ENCODE measurements around the gene ANAPC1. TPM values are rescaled to one million over a fixed set of nuclear protein-coding genes. Genes with fewer than 3 reads are reported as not detected.
"Not testable (repeated sequence)": the region's sequence is repeated elsewhere in the genome, so short reads cannot be mapped to it uniquely, and the experiment has no call there.

ANAPC1 gene
- total RNA-seq, 1 donor from 2014 or later: 77.4 TPM

DNA sequence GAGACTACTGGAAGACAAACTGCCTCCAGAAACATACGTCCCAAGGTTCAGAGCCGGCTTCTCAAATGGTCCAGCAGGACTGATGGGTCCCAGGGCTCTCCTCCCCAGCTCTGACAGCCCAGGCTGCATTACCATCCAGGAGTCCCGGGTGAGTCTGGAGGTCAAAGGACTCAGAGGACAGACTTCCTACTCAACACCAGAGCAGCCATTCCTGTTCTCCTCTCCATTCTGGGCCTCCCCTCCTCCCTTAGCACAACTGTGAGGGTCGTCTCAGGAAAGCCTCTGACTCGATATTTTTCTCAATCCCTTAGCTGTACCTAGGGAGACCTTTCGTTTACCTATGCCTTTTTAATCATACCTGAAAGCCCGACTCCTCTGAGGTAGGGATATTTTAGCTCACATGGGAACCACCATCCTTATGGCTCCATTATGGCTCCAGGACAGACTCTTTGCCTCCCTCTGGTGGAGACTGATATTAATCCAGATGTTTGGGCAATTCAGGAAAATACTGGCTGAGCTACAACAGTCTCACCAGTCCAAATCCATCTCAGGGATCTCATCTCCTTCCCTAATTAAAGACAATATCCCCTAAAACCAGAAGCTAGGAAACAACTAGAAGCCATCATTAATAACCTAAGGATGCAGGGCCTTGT, 70.9 kb downstream of the ANAPC1 start:
- not testable (repeated sequence) for DNase-seq (ENCODE audit: low read depth, low spot score)

DNA sequence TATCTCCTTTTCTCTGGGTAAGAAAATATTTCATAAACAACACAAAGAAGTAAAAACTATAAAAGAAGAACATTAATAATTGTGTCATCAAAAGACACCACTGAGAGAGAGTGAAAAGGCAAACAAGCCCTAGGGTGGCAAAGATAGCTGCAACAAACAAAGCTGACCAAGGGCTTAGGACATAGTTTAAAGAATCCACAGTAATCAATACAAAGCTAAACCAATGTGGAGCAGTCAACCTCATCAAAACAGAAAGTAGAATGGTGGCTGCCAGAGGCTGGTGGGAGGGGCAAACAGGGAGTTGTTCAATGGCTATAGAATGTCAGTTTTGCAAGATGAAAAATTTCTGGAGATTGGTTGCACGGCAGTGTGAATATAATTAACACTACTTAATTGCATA, 93.4 kb downstream of the ANAPC1 start:
- not testable (repeated sequence) for DNase-seq (ENCODE audit: low read depth, low spot score)

DNA sequence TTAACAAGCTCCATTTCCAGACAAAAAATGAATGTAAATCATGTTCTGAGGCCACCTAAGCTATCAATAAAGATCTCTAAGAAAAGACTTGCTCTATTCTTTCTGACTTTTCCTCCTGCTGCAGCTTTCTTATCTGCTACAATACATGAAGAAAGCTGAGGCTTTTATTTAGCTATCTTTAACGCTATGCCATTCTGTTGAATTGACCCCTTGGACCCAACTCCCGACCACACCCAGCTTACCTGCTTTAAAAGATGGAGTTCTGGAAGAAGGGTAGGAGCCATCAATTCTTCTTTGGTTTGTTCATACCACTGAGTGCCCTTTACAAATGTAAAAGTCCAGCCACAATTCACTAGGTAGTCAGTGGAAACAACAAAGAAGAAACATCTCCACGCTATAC, 99.9 kb downstream of the ANAPC1 start:
- DNase-seq (ENCODE audit: low read depth, low spot score): not testable (repeated sequence)

DNA sequence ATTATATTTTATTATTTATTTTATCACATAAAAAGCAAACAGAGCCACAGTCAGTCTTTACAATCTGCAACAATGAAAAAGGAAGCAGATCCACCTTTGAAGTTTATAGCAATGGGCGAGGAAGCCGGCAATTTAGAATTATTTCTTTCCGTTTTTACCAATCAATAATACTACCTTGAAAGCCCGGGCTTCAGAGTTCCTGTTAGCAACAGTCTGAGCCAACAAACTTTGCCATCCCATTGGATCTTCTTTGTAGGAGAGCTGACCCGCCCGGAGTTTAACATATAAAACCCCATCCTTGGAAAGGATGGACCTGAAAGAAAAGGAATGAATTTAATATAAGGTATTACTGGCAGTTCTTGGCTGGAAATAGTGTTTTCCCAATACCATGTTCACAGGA, 101.8 kb downstream of the ANAPC1 start:
- not testable (repeated sequence) for DNase-seq (ENCODE audit: low read depth, low spot score)

DNA sequence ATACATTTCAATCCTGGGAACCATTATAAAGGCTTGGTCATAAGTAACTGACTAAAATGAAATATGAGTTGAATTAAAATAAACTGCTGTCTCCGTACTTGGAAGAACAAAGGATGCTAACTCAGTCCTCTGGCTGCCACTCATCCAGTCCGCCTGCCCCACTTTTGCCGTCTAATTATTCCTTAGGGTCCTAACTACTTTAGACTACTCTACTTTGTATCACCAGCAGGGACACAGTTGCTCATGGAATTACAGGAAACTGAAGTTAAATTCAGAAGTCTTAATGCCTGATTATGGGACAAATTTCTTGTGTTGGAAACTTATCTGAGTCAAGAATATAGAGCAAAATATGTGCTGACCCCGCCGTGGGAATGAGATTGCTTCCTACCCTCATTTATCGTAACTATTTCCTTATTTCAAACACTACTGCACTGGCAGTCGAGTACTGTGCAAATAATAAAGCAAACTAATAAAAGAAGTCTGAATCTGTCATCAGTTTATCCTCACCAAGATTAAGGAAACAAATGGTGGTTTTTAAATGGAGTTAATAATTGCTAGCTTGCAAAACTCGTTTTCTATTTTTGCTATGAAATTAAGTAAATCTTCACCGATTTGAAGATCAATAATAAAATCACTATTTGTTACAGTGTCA, 102.4 kb downstream of the ANAPC1 start:
- DNase-seq (ENCODE audit: low read depth, low spot score): not testable (repeated sequence)

DNA sequence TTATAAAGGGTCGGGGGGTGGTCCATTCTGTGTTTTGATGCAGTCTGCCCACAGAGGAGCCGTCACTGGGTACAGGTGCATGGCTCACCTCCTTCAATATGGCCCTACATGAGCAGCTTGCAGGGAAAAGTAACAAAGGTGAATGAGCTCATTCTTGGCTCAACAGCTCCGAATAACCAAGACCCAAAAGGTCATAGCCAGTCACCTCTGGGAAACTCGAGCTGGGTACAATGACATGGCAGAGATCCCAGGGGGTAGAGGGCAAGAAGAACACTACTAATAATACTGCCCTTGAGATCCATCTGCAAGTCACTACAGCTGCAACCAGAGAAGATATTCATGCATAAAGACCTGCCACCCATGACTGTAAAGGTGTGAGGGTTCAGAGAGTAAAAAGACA, 106.8 kb downstream of the ANAPC1 start:
- DNase-seq (ENCODE audit: low read depth, low spot score): not testable (repeated sequence)

DNA sequence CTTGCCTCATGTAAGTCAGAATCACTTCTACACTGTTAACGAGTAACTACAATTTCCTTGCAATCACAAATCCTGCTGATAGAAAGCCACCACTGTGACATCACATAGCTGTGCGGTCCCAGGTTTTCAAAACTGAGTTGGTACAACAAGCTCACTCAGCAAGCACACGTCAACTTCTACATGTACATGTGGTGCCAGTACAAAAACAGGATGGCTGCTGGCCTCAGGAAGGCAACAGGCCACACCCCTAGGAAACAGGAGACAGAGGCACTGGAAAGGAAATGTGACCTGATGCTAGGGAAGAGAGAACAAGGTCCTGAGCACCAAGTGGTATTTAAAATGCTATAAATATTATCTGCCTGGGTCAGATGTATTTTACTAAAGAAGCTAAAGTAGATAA, 107.7 kb downstream of the ANAPC1 start:
- not testable (repeated sequence) for DNase-seq (ENCODE audit: low read depth, low spot score)

DNA sequence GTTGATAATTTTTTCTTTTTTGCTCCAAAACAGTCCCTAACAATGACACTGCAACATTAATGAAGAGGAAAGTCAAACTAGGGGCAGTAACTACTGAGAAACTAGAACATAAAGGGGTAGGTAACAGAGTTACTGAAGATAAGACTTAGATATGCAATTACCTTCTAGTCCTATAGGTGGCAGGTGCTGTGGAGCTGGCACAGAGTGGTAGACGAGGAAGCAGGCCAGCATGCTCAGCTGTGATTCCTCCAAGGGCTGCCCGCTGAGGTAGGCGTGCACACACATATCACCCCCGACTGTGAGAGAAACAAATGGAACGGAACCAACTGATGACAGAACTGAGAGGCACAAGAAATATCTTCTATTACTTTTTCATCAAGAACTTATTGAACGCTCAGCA, 111.8 kb downstream of the ANAPC1 start:
- not testable (repeated sequence) for DNase-seq (ENCODE audit: low read depth, low spot score)

DNA sequence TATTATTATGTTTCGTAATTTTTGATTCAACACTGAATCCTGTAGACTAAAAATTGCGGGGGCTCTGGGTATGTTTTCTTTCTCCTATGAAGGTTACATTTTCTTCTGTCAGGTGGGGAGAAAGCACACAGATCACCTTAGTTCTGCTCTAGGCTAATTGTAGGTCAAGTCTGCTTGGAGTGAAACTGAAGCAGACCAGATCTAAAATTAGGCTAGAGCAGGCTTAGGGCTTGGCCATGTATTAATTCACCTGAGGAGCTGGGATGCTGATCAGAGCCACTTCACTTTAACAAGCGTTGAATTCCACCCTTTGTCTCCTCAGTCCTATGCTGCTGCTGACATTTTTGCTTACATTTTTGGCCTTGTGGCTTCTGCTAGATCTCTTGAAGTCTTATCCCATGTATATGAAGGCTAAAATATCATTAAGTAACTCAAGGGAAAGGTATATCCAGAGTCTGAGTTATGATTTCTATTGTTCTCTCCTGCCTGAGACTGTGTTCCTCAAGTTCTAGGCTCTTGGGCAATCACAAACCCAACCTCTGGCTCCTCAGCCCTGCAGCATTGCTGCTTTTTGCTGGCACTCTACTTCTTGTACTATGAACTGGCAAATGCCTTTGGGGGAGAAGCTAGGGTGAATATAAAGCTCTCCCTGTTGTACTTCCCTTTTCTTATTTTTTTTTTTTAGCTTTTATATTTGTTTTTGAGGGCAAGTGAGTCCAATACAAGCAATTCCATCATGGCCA, 112.9 kb downstream of the ANAPC1 start:
- DNase-seq (ENCODE audit: low read depth, low spot score): not testable (repeated sequence)

DNA sequence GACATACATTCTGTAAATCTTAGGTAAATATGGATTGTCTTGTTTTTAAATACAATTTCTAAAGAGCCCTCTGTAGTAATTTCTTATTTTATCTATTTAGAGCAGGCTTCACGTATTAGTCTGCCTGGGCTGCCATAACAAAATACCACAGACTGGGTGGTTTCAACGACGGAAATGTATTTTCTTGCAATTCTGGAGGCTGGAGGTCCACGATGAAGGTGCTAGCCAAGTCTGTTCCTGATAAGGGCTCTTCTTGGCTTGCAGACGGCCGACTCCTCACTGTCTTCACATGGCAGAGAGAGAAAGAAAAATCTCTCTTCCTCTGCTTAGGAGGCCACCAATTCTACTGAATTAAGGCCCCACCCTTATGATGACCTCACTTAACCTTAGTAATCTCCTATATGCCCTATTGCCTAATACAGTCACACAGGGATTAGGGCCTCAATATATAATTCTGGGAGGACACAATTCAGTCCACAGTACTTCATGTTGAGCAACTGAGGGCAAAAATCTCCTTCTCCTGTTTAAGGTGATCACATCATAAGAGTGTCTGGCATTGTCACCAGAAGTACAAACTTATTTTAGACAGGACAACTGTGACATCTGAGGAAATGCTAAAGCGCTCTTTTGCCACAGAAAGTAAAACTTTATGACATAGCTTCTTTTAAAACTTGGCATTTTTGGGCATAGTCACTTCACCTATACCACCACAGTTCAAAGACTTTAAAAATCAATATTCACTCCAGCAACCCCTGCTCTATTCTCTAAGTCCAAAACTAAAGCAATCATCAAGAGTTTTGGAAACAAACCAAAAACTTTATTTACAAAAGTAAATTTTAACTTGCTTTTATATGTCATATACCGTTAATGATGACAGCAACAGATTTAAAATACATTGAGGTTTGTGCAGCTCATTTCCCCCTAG, 115.5 kb downstream of the ANAPC1 start:
- DNase-seq (ENCODE audit: low read depth, low spot score): not testable (repeated sequence)

DNA sequence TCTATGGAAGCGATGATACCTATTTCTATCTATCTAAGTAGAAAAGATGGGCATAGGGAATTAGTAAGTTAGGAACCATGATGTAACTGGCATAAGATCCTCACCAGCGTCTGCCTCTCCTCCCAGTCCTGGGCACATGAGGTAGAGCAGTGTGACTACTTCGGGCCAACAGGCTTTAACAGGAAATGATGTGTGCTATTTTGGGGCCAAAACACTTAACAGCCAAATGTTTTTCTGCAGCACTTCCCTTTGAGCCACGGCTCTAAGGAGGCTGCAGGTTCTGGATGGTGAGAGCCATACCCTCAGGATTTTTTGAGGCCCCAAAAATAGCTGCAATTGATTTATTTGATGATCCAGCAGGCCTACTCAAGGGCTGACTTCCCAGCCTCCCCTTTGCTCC, 116.9 kb downstream of the ANAPC1 start:
- DNase-seq (ENCODE audit: low read depth, low spot score): not testable (repeated sequence)

DNA sequence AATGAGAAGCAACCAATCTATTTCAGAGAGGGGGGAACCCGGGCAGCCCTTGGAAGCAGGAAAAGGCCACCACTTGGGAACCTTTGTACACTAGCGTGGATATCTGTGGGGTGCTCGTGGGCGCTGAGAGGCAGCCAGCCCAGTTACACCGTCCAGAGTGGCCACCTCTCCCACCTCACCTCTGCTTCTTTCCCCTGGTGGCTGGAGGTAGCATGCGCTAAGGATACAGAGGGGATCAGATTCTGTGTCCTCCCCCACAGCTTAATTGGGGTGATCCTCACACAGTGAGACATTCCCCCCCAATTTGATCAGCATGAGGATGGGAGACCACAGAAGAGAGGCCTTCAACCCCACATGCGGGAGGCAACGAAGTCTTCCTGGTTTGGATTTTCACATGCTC, 117.7 kb downstream of the ANAPC1 start:
- not testable (repeated sequence) for DNase-seq (ENCODE audit: low read depth, low spot score)

DNA sequence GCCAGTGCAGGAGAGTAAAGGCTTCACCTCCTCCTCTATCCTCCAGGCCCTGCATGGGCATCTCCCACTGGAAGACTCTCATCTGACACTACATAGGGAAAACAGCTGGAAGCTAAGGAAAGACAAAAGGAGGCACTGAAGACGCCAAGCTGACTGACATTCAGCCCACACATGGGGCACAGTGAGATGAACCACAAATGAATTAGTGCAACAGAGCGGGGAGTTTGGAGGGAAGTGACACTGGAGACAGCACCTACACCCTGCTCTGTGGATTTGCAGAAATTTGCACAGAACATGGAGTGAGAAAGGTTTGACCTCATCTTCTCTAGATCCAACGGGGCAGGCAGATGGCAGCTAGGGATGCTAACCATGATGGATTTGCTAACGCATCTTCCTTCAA, 119.8 kb downstream of the ANAPC1 start:
- DNase-seq (ENCODE audit: low read depth, low spot score): not testable (repeated sequence)

DNA sequence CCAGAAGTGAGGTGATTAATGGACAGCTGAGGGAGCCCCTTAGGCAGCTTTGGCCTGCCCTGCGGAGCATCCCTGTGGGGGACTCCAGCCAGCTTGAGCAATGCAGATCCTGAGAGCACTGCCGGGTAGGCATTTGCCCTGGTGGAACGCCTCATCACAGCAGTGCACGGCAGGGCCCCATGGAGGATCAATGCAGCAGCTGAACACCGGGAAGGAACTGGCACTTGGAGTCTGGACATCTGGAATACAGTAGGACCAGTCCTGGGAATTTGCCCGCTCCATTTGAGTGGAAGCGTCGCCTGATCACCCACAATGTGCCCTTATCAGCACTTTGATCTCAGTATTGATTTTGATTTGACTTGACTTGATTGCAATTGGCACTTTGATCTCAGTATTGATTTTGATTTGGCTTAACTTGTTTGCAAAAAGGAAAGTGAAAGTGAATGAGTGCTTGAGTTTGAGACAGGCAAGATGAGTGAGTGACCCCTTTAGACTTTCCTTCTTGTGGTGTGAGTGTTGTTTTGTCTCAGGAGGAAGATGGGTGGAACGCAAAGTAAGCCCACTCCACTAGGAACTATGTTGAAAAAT, 123.2 kb downstream of the ANAPC1 start:
- DNase-seq (ENCODE audit: low read depth, low spot score): not testable (repeated sequence)

DNA sequence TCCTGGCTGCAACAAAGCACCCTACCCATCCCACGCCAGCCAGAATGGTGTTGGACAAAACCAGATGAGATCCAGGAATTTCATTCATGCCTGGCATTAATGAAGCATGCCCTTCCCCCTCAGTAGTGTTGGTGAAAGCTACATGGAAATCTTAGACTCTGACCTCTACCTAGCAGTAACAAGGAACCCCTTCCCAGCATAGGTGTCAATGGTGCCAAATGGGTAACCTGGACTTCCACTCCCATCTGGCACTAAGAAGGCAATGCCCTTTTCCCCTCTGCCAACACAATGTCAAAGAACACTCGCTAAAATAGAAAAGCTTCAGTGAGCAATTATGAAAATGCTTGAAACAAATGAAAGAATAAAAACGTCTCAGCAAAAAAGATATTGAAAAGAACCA, 131.5 kb downstream of the ANAPC1 start:
- DNase-seq (ENCODE audit: low read depth, low spot score): not testable (repeated sequence)

DNA sequence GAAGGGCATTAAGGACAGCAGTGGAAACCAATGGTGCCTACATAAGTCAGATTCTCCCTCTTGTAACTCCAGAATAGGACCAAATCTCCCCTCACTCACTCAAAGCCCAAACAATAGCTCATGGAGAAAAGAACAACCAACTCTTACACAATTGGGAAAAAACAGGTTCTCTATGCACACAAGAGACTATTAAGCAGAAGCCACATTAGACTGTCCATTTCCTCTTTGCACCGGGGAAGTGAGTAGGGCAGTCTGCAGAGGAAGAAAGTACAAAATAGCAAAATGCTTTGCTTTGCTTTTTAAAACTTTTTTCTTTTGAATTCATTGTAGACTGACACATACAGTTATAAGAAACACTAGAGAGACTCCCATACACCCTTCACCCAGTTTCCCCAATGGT, 133.4 kb downstream of the ANAPC1 start:
- not testable (repeated sequence) for DNase-seq (ENCODE audit: low read depth, low spot score)

DNA sequence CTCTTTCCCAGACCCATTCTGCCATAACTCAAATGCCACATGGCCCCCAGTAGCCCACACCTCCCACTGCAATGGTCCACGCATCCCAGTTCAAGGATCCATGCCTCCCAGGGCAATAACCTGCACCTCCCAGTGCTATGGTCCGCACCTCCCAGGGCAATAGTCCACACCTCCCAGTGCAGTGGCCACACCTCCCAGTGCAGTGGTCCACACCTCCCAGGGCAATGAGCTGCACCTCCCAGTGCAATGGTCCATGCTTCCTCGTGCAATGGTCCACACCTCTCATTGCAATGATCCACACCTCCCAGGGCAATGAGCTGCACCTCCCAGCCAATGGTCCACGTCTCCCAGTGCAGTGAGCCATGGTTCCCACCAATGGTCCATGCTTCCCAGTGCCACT, 135.6 kb downstream of the ANAPC1 start:
- DNase-seq (ENCODE audit: low read depth, low spot score): not testable (repeated sequence)

DNA sequence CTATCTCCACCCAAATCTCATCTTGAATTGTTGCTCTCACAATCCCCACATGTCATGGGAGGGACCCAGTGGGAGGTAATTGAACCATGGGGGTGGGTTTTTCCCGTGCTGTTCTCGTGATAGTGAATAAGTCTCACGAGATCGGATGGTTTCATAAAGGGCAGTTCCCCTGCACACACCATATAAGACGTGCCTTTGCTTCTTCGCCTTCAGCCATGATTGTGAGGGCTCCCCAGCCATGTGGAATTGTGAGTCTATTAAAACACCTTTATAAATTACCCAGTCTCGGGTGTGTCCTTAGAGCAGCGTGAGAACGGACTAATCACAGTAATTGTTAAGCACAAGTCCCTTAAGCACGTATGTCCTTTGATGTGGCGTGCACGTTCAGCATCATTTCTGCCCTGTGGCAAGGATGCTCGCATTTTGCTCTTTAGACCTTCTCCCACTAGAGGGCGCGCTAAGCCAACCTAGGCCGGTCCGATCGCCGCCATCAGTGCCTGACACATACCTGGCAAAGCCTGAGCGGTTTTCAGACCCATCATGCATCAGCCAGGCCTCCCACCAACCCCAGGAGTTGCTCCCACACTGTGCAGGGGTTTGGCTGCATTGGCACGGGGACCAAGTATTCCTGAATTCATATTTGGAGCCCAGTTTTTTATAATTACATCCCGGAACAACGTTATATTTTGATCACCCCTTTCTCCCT, 136.4 kb downstream of the ANAPC1 start:
- not testable (repeated sequence) for DNase-seq (ENCODE audit: low read depth, low spot score)

DNA sequence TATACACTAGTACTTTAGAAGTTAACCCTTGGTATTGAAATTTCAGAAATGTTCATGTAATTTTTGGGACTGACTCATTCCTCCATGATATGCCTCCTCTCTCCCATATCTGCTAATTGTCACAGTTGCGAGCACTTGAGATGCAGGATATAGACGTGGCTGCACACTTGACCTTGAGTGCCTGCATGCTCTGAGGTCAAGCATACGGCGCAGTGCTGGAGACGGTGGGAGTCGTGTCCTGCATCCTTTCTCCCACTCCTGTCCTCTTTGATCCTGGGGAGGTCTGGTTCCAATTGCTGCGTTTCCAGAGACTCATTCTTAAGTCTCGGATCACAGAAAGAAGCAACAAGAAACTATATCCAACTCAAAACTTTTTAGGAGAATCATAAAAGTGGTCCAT, 139.2 kb downstream of the ANAPC1 start:
- DNase-seq (ENCODE audit: low read depth, low spot score): not testable (repeated sequence)

DNA sequence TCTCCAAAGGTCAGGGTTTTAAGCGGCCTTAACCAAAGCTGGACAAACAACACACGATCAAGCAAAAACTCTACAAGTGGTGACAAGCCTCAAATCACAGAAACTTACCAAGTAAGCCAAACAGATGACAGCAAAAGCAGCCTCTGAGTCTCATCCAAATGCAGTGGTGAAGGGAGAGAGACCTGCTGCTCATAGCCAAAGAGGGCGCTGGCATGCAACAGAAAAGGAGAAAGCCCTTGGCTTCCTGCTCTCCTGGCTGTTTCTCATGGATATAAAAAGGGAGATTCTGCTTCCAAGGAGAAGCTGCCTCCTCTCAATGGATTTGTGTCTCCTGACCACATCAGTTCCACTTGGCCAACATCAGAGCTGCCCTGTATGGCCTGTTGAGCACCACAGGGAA, 142.5 kb downstream of the ANAPC1 start:
- not testable (repeated sequence) for DNase-seq (ENCODE audit: low read depth, low spot score)
